Muscle layer of duodenum (tissue), 2 donors: ENCODE data around the gene CEACAM5.
"Not testable (repeated sequence)": the region's sequence is repeated elsewhere in the genome, so short reads cannot be mapped to it uniquely, and the experiment has no call there.

Experiments
- H3K27ac ChIP-seq: one replicate; pipeline ENCODE4 v1.7.0; 2013; ENCODE audit warnings: mild to moderate bottlenecking, low read length
- H3K27me3 ChIP-seq: one replicate; pipeline ENCODE4 v1.7.0; 2013; ENCODE audit warnings: low read depth, mild to moderate bottlenecking, control low read depth, low read length
- H3K36me3 ChIP-seq, 2 donors: one replicate each; pipeline ENCODE4 v1.7.0; 2013; ENCODE audit warnings: low read length in 2 of 2, control low read depth in 1 of 2, mild to moderate bottlenecking in 1 of 2; ENCODE audit not compliant: insufficient read depth in 2 of 2, control insufficient read depth in 1 of 2
- H3K4me1 ChIP-seq, 2 donors: one replicate each; pipeline ENCODE4 v1.7.0; 2013; ENCODE audit warnings: low read length in 2 of 2, mild to moderate bottlenecking in 2 of 2, control low read depth in 1 of 2, moderate library complexity in 1 of 2; ENCODE audit not compliant: insufficient read depth in 2 of 2, control insufficient read depth in 1 of 2
- H3K4me3 ChIP-seq, 2 donors: one replicate each; pipeline ENCODE4 v1.7.0; 2013; ENCODE audit warnings: low read length in 2 of 2, low read depth in 1 of 2, mild to moderate bottlenecking in 1 of 2
- H3K9me3 ChIP-seq, 2 donors: one replicate each; pipeline ENCODE4 v1.7.0; 2013; ENCODE audit warnings: low read length in 2 of 2, control low read depth in 1 of 2, mild to moderate bottlenecking in 1 of 2; ENCODE audit not compliant: control insufficient read depth in 1 of 2
- donor health status: healthy.

CEACAM5 gene

DNA sequence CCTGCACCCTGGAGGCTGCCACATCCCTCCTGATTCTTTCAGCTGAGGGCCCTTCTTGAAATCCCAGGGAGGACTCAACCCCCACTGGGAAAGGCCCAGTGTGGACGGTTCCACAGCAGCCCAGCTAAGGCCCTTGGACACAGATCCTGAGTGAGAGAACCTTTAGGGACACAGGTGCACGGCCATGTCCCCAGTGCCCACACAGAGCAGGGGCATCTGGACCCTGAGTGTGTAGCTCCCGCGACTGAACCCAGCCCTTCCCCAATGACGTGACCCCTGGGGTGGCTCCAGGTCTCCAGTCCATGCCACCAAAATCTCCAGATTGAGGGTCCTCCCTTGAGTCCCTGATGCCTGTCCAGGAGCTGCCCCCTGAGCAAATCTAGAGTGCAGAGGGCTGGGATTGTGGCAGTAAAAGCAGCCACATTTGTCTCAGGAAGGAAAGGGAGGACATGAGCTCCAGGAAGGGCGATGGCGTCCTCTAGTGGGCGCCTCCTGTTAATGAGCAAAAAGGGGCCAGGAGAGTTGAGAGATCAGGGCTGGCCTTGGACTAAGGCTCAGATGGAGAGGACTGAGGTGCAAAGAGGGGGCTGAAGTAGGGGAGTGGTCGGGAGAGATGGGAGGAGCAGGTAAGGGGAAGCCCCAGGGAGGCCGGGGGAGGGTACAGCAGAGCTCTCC, 6.9 kb upstream of the CEACAM5 start:
- H3K36me3 ChIP-seq: no peaks in the 10 kb centered on the region
- no peak overlapping the region for H3K27ac ChIP-seq
- no peak overlapping the region for H3K4me3 ChIP-seq
- H3K9me3 ChIP-seq: no peaks in the 10 kb centered on the region
- H3K27me3 ChIP-seq: no peaks in the 10 kb centered on the region
- no peaks in the 10 kb centered on the region for H3K4me1 ChIP-seq

DNA sequence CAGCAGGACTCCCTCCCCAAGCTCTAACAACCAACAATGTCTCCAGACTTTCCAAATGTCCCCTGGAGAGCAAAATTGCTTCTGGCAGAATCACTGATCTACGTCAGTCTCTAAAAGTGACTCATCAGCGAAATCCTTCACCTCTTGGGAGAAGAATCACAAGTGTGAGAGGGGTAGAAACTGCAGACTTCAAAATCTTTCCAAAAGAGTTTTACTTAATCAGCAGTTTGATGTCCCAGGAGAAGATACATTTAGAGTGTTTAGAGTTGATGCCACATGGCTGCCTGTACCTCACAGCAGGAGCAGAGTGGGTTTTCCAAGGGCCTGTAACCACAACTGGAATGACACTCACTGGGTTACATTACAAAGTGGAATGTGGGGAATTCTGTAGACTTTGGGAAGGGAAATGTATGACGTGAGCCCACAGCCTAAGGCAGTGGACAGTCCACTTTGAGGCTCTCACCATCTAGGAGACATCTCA, 6.2 kb upstream of the CEACAM5 start:
- Histone ChIP-seq H3K4me1 (no peaks in the 10 kb centered on the region), H3K9me3 (no peaks in the 10 kb centered on the region), H3K36me3 (no peaks in the 10 kb centered on the region), H3K27me3 (no peaks in the 10 kb centered on the region), H3K27ac (no peak overlapping the region), H3K4me3 (no peak overlapping the region)

- Histone ChIP-seq H3K27ac (no peak overlapping the region), H3K4me3 (no peak overlapping the region), H3K9me3 (no peaks in the 10 kb centered on the region), H3K4me1 (no peaks in the 10 kb centered on the region), H3K36me3 (no peaks in the 10 kb centered on the region), H3K27me3 (no peaks in the 10 kb centered on the region)
Observed at GRCh38 chr19:41703602-41704293, 4.7 kb upstream of the CEACAM5 start.

GRCh38 chr19:41705393-41706174, 2.8 kb upstream of the CEACAM5 start:
- no peaks in the 10 kb centered on the region for H3K27me3 ChIP-seq
- H3K27ac ChIP-seq: no peak overlapping the region
- no peak overlapping the region for H3K4me3 ChIP-seq
- H3K4me1 ChIP-seq: no peaks in the 10 kb centered on the region
- no peaks in the 10 kb centered on the region for H3K9me3 ChIP-seq
- H3K36me3 ChIP-seq: no peaks in the 10 kb centered on the region

GRCh38 chr19:41706741-41707501, 1.5 kb upstream of the CEACAM5 start:
- Histone ChIP-seq H3K27me3 (no peaks in the 10 kb centered on the region), H3K27ac (no peak overlapping the region), H3K4me1 (no peaks in the 10 kb centered on the region), H3K9me3 (no peaks in the 10 kb centered on the region), H3K36me3 (no peaks in the 10 kb centered on the region), H3K4me3 (peak overlapping the region in 1 of 2 donors; percentile 32)

DNA sequence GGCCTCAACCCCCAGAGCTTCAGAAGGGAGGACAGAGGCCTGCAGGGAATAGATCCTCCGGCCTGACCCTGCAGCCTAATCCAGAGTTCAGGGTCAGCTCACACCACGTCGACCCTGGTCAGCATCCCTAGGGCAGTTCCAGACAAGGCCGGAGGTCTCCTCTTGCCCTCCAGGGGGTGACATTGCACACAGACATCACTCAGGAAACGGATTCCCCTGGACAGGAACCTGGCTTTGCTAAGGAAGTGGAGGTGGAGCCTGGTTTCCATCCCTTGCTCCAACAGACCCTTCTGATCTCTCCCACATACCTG, 969 bp upstream of the CEACAM5 start:
- no peaks in the 10 kb centered on the region for H3K36me3 ChIP-seq
- no peaks in the 10 kb centered on the region for H3K4me1 ChIP-seq
- no peaks in the 10 kb centered on the region for H3K27me3 ChIP-seq
- H3K27ac ChIP-seq: no peak overlapping the region
- H3K9me3 ChIP-seq: no peaks in the 10 kb centered on the region
- no peak overlapping the region for H3K4me3 ChIP-seq

DNA sequence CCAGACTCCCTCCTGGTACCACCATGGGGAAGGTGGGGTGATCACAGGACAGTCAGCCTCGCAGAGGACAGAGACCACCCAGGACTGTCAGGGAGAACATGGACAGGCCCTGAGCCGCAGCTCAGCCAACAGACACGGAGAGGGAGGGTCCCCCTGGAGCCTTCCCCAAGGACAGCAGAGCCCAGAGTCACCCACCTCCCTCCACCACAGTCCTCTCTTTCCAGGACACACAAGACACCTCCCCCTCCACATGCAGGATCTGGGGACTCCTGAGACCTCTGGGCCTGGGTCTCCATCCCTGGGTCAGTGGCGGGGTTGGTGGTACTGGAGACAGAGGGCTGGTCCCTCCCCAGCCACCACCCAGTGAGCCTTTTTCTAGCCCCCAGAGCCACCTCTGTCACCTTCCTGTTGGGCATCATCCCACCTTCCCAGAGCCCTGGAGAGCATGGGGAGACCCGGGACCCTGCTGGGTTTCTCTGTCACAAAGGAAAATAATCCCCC, 505 bp upstream of the CEACAM5 start:
- H3K9me3 ChIP-seq: no peaks in the 10 kb centered on the region
- no peaks in the 10 kb centered on the region for H3K36me3 ChIP-seq
- no peak overlapping the region for H3K4me3 ChIP-seq
- no peaks in the 10 kb centered on the region for H3K27me3 ChIP-seq
- H3K27ac ChIP-seq: no peak overlapping the region
- H3K4me1 ChIP-seq: no peaks in the 10 kb centered on the region

DNA sequence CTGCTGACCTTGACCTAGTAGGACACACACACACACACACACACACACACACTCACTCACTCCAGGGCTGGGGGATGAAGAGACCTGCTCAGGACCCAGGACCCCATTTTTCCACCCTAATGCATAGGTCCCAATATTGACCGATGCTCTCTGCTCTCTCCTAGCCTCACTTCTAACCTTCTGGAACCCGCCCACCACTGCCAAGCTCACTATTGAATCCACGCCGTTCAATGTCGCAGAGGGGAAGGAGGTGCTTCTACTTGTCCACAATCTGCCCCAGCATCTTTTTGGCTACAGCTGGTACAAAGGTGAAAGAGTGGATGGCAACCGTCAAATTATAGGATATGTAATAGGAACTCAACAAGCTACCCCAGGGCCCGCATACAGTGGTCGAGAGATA, 1.1 kb downstream of the CEACAM5 start:
- not testable (repeated sequence) for H3K4me1 ChIP-seq, H3K4me3 ChIP-seq, H3K9me3 ChIP-seq, H3K27ac ChIP-seq, H3K36me3 ChIP-seq, H3K27me3 ChIP-seq

DNA sequence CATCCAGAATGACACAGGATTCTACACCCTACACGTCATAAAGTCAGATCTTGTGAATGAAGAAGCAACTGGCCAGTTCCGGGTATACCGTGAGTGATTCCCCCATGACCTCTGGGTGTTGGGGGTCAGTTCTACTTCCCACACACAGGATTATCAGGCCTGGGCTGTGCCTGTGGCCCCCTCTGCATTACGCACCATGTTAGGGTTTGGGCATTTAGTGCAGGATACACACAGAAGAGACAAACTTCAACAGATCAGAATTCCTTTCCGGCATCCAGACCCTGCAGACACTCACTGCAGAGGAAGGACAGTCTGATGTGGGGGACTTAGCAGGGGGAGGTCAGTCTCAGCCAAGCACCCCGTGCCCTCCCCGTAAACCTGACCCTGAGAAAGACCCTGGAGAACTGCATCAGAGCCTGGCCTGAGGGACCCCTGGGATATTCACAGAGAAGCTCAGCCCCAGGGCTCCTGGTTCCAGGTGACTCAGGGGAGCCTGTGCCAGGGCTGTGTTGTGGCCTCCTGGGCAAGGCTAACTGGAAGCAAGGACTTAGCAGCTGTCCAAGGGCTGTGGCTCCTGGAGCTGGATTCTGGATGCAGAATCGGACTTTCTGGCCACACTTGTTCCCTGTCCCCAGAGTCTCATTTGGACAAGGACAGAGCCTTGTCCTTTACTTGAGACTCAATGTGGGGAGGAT, 1.7 kb downstream of the CEACAM5 start:
- Histone ChIP-seq H3K27ac (no peak overlapping the region), H3K4me1 (no peaks in the 10 kb centered on the region), H3K27me3 (no peaks in the 10 kb centered on the region), H3K9me3 (no peaks in the 10 kb centered on the region), H3K4me3 (no peak overlapping the region), H3K36me3 (no peaks in the 10 kb centered on the region)

GRCh38 chr19:41711376-41712261, 3.2 kb downstream of the CEACAM5 start:
- no peaks in the 10 kb centered on the region for H3K27me3 ChIP-seq
- no peaks in the 10 kb centered on the region for H3K36me3 ChIP-seq
- H3K27ac ChIP-seq: no peak overlapping the region
- no peaks in the 10 kb centered on the region for H3K4me1 ChIP-seq
- no peak overlapping the region for H3K4me3 ChIP-seq
- H3K9me3 ChIP-seq: no peaks in the 10 kb centered on the region
